Erythroblast (primary cell): ENCODE results near the gene SIPA1.

ENCODE experiments used
- DNase-seq, 2 experiments: peaks; one replicate each; lab custom pipeline; 2025; lab: John Stamatoyannopoulos, UW
- GATA1 ChIP-seq: IDR thresholded peaks from 2 replicates; pipeline ENCODE4 v1.6.1; 2011; ENCODE audit warnings: low read depth, mild to moderate bottlenecking, control low read depth, low read length, moderate library complexity
- POLR2A ChIP-seq: IDR thresholded peaks from 2 replicates; pipeline ENCODE4 v1.6.1; 2011; ENCODE audit warnings: mild to moderate bottlenecking, low read length

The SIPA1 gene

DNA sequence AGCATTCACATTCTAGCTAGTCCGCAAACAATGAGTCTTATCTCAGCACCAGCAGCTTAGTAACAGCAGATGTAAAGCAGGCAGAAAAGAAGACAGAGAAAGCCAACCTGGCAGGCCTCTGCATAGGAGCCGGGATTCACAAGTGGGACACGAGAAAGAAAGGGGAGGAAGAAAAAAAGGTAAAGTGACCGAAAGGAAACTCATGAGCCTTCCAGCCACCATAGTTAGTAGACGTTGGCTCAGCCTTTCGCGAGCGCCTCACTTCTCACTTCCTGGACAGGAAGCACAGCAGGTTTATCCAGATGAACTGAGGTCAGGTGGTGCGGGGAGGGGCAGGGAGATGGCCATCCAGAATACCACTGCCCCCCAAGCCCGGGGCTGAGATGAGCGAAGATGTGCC, 54.5 kb downstream of the SIPA1 start:
- TF ChIP-seq POLR2A = no peak
- TF ChIP-seq GATA1 = no peak
- DNase-seq = no peak

DNA sequence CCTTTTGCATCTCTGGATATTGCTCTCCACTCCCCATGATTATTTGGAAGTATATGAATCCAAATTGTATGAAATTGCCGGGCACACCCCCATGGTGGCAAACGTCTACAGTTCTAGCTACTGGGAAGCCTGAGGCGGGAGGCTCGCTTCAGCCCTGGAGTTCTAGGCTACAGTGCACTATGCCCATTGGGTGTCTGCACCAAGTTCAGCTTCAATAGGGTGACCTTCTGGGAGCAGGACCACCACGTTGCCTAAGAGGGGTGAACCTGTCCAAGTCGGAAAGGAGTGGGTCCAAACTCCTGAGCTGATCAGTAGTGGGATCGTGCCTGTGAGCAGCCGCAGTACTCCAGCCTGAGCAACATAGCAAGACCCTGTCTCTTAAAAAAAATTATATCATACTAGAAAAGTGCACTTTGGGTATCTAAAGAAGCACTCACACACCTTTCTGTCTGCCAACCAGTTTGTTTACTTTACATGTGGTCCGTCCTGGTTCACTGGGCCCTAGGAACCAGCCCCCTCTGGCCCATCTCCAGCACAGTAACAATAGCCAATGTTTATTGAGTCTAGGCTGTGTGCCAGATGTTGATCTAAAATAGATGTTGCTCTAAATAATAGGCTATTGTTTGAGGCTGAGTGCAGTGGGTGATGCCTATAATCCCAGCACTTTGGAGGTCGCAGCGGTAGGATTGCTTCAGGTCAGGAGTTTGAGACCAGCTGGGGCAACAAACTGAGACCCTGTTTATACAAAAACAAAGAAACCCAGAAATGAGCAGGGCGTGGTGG, 57.7 kb downstream of the SIPA1 start:
- TF ChIP-seq POLR2A (no peak), GATA1 (no peak)
- no peak for DNase-seq

DNA sequence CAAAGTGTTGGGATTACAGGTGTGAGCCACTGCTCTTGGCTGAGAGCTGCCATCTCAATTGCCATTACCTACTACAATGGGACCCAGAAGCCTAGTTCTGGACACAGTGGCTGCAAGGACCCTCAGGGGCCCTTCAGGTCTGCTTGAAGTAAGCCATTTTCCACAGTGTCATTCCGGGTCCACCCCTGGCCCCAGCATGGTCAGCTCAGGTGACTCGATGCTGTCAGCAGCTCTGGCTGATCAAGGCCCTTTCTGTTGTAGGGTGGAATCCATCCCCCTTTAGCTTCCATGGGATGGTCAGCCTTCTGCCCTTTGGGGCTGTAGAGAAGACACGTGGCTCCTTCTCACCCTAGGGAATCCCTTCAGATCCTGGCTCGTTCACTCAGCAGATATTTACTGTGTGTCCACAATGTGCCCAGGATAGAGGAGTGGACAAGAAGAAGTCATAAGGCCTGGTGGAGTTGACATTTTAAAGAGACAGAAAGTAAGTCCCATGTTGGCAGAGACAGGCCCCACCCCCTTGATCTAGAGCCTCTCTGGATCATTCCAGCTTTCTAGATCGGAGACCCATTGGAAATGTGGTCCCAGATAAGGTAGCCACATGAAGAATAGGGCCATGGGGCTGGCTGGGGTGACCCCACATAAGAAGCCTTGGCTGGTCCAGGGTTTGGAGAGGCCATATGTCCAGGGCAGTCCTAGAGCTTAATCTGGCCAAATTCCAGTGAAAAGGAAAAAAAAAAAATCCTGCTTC, 59.1 kb downstream of the SIPA1 start:
- no peak for DNase-seq
- no peak for TF ChIP-seq GATA1
- no peak for TF ChIP-seq POLR2A

DNA sequence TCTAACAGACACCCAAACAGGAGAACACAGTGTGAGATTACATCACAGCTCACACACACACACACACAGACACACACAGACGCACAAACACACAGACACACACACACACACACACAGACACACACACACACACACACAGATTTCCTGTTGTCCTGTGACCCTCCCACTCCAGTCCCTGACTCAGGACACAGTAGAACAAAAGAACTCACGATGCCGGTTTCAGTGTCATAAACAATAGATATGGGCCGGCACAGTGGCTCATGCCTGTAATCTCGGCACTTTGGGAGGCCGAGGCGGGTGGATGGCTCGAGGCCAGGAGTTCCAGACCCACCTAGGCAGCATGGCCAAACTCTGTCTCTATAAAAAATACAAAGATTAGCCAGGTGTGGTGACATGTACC, 60.3 kb downstream of the SIPA1 start:
- DNase-seq = no peak
- TF ChIP-seq POLR2A (no peak), GATA1 (no peak)

DNA sequence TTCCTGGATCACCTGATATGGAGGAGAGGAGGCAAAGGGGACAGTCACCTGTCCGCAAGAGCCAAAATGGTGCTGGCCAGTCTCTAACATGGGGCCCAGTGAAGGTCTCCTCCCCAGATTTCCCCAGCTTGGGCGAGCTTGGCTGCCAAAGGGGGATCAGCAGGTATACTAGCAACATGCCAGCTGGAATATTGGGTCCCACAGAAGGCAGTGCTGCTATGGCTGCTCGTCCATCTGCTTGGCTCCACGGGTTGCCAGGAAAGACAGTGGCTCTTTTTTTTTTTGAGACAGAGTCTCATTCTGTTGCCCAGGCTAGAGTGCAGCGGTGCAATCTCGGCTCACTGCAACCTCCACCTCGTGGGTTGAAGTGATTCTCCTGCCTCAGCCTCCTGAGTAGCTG, 61.4 kb downstream of the SIPA1 start:
- no peak for TF ChIP-seq POLR2A
- no peak for TF ChIP-seq GATA1
- no peak for DNase-seq

DNA sequence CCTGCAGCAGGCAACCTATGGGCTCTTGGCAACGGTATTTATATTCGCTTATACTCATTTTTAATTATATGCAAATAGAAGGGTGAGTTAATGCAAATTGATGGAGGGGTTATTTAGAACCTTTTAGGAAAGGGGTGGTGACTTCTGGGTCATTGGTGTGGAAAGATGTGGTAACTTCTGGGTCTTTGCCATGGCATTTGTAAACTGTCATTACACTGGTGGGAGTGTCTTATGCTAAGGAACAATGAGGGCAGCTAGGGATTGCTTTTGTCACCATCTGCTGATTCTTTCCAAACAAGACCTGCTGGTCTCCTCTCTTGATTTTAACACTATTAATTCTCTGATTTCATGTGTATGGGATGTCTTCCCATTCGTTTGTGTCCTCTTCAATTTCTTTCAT, 62.5 kb downstream of the SIPA1 start:
- no peak for DNase-seq
- TF ChIP-seq POLR2A (no peak), GATA1 (no peak)
